NCI-H2196 (cell line): Measurements from ENCODE around the gene CSTB.

Source experiments
- DNase-seq: peaks from one replicate; lab custom pipeline; 2025; ENCODE audit not compliant: unreplicated experiment; lab: John Stamatoyannopoulos, UW

The CSTB gene

GRCh38 chr21:43752758-43753438 is 23.2 kb downstream of the CSTB start:
- DNase-seq, result no peak

GRCh38 chr21:43751955-43752591 is 24.0 kb downstream of the CSTB start:
- DNase-seq, result no peak

DNA sequence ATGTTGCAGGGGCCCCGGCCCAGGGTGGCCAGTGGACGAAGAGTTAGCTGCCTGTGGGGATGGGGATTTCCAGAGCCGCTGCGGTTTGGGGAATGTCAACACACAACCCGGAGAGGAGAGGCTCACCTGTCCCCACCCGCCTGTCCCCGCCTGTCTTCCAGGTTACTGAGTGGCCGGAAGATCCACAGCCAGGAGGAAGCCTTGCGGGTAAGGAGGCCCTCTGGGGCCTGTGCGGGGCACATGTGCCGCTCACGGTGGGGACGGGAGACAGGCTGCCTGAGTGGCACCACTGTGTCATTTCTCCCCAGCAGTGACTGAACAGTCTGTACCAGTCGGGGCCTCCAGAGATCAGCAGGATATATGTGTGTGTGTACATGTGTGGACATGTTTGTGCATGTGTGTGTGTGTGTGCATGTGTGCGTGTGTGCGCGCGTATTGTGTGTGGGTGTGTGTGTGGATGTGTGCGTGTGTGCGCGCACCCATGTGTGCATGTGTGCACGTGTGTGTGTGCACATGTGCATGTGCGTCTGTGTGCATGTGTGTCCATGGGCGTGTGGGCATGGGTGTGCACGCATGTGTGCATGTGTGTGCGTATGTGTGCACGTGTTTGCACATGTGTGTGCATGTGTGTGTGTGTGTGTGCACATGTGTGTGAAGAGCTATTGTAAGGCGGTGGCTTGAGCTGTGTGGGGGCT is 25.6 kb downstream of the CSTB start:
- DNase-seq, result no peak

DNA sequence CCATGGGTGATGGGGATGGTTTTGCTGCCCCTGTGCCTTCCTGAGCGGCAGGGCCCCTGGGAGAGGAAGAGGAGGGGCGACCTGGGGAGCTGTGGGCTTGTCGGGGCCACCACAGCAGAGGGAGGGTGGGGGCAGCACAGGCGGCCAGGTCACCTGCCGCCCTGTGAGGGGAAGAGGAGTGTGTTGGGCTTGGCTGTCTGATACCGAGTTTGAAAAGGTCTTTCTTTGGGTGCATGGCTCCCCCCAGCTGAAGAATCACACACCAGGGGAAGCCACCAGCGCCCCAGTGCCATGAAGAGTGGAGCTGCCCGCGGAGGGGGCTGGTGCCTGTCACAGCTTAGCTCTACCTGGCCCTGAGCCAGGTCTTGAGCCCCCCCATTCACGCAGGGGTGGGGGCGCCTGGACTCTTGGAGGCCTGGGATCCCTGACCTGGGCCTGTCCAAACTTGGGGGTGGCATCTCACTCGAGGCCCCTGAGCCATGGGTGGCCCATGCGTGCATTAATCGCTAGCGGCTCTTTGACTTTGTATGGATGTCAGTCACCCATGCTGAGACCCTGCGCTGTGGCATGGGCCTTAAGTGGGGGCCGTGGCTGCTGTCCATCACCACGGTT is 26.4 kb downstream of the CSTB start:
- no peak for DNase-seq

- DNase-seq, result no peak
Measured at GRCh38 chr21:43748622-43749021, 27.5 kb downstream of the CSTB start.

- no peak for DNase-seq
Measured at GRCh38 chr21:43745772-43746517, 30.2 kb downstream of the CSTB start.

- no peak for DNase-seq
Measured at GRCh38 chr21:43744725-43745124, 31.4 kb downstream of the CSTB start.

- no peak for DNase-seq
Measured at GRCh38 chr21:43743947-43744346, 32.2 kb downstream of the CSTB start.

DNA sequence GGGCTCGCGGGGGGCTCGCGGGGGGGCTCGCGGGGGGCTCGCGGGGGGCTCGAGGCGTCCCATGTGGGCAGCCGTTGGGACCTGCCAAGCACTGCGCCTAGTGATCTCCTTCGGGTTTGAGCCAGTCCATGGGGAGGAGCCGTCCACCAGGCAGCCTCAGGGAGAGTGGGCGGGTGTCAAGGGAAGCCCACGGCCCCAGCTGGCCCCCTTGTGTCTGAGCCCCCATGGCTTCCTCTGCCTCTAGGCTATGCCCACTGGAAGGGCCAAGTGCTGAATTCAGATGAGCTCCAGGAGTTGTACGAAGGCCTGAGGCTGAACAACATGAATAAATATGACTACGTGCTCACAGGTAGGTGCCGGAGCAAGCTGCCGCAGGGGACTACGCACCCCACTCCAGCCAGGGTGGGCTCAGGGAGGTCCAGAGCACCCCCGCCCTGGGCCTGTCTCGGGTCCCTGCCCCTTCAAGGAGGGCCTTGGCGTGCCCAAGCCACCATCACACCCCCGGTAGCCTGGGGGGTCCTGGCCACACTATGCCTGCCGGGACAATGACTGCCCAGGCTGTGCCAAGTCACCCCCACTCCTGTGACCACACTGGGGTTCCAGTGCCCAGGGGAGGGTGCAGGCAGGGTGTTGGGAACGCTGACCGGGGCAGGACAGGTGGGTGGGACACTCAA is 34.5 kb downstream of the CSTB start:
- no peak for DNase-seq

DNA sequence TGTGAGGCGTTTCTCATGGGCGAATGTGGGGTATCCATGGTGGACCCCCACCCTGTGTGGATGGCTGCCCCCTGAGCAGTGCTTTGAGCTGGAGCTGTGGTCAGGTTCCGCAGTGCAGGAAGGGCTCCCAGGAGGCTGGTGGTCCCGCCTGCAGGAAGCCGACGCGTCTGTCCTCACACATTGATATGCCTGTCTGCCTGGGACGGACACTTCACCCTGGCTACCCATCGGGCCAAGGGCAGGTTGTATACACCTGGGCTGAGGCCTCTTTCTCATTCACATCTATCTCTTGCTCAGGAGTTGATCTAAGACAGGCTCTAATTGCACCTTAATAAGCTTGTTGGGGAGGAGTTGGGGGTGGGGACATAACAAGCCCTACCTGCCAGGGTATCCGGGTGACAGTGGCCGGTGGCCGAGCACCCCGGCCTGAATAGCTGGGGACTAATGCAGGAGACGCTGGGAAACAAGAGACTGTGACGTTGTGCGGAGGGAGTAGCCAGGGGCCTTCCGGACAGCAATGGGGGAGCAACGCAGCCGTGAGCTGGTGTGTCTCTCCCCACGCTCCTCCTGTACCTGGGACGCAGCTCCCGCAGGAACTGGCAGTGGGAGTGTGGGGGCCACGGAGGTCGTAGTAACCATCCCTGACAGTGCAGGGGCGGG is 35.5 kb downstream of the CSTB start:
- DNase-seq, result peak; percentile 77

GRCh38 chr21:43739621-43740435 is 36.3 kb downstream of the CSTB start:
- DNase-seq, result no peak

GRCh38 chr21:43737158-43737950 is 38.8 kb downstream of the CSTB start:
- no peak for DNase-seq

GRCh38 chr21:43736224-43736883 is 39.8 kb downstream of the CSTB start:
- no peak for DNase-seq

DNA sequence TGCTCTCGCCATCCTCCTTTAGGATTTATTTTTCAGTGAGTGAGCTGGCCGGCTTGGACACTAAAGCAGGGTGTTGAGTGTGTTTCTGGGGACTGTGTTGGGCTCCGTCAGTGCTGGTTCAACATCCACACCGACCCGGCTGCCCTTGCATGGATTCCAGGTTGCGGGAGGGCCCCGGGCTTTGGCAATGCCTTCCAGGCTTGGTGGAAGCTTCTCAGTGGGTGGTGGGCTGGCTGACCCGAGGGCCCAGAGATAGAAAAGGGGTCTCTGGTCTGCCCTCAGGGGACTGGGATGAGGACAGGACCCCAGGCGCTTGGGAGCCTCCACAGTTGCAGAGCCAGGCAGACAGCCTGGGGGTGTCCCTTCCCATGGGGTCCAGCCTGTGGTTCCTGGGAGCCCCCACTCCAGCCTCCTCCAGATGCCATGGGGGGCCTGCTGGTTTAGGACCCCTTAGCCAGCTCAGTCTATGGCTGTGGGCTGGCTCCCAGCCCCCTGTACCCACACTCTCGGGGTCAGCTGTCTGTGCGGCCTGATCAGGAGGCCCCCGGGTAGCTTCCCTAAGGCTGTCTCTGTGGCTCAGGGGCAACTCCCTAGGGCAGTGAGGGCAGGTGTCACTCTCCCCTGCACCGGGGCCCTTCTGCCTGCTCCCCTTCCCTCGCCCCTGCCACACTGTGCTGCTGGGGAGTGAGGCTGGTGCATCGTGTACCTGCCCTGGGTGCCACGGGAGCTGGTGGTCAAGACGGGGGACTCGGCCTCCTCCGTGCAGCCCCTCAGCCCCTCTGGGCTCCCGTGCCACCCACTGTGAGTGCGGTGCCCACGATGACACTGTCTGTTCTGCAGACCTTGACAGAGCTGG is 40.6 kb downstream of the CSTB start:
- no peak for DNase-seq

DNA sequence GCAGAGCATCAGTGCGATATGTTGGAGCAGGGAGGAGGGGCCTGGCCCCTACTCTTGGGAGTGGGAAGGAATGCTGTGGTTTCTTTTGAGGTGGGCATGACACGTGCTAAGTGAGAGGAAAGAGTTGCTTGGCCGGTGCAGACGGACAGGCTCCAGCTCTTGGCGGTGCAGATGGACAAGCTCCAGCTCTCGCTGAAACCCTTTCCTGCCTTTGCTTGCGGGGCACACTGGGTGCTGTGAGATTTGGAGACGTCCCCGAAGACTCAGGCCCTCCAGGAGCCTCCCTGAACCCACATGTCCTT is 41.2 kb downstream of the CSTB start:
- no peak for DNase-seq

- peak; percentile 74 for DNase-seq
Measured at GRCh38 chr21:43734131-43734927, 41.8 kb downstream of the CSTB start.
